ENCODE measurements around the gene N4BP3. TPM values are rescaled to one million over a fixed set of nuclear protein-coding genes. Genes with fewer than 3 reads are reported as not detected.

N4BP3 gene
- total RNA-seq, 1 experiment from 2014 or later, result 46.2 TPM

GRCh38 chr5:178080056-178080455 lies 33.3 kb upstream of the N4BP3 start:
- DNase-seq (ENCODE audit: low spot score), result no peak
- Mint-ChIP-seq H3K9me3 (no peaks in the 10 kb centered on the region), H3K27me3 (ENCODE audit: low read depth) (peaks cover 7% of the 10 kb centered on the region), H3K27ac (no peak overlapping the region), H3K4me3 (no peak overlapping the region), H3K4me1 (peaks cover 45% of the 10 kb centered on the region), H3K36me3 (no peaks in the 10 kb centered on the region)
- ChIA-PET CTCF (interaction anchor here (0.8 to 8.9 kb wide), 2 partner anchors 41 to 73 kb away, joined by 3 to 131 read pairs; partner anchors contain the start of gene NHP2), POLR2A (no interaction called here)
- ATAC-seq, result no peak
- TF ChIP-seq ATF6 (CRISPR knock-in tag; IDR thresholded peaks at IDR 0.05) (no peak), JAZF1 (CRISPR knock-in tag; IDR thresholded peaks at IDR 0.05) (no peak), SP1 (CRISPR knock-in tag; conservative IDR thresholded peaks at IDR 0.05) (no peak), E2F1 (CRISPR knock-in tag; IDR thresholded peaks at IDR 0.05) (no peak), KAT7 (CRISPR knock-in tag; IDR thresholded peaks at IDR 0.05; ENCODE audit: borderline replicate concordance) (no peak), FOXP1 (CRISPR knock-in tag; IDR thresholded peaks at IDR 0.05; ENCODE audit: borderline replicate concordance) (no peak), JUN (CRISPR knock-in tag; IDR thresholded peaks at IDR 0.05) (no peak), ZNF281 (CRISPR knock-in tag; IDR thresholded peaks at IDR 0.05) (no peak), PRDM15 (CRISPR knock-in tag; IDR thresholded peaks at IDR 0.05) (no peak), ARID4B (CRISPR knock-in tag; IDR thresholded peaks at IDR 0.05; ENCODE audit: borderline replicate concordance) (no peak), NR1H2 (CRISPR knock-in tag; IDR thresholded peaks at IDR 0.05) (no peak), ZNF232 (CRISPR knock-in tag; IDR thresholded peaks at IDR 0.05) (no peak), NR2C2 (CRISPR knock-in tag; IDR thresholded peaks at IDR 0.05) (no peak), IRF2 (CRISPR knock-in tag; IDR thresholded peaks at IDR 0.05; ENCODE audit: borderline replicate concordance, low read depth) (no peak), ZNF121 (CRISPR knock-in tag; IDR thresholded peaks at IDR 0.05) (no peak), SMAD3 (CRISPR knock-in tag; IDR thresholded peaks at IDR 0.05; ENCODE audit: borderline replicate concordance) (no peak)

All from WTC11 (cell line).